HCT116 (cell line): ENCODE data around the gene DPM2.

Experiments
- CTCF ChIP-seq, 3 experiments: fragments of 200-600 bp in 1 of 3; sonication (generic) in 1 of 3; IDR thresholded peaks in 2 of 3; conservative IDR thresholded peaks in 1 of 3; 2 replicates each; pipeline ENCODE4 v1.5.1; 2012 to 2017; ENCODE audit warnings: low read depth in 2 of 3, low read length in 2 of 3, antibody characterized with exemption in 1 of 3, borderline replicate concordance in 1 of 3, control low read depth in 1 of 3, mild to moderate bottlenecking in 1 of 3, mixed read lengths in 1 of 3, mixed run types in 1 of 3, moderate library complexity in 1 of 3; ENCODE audit not compliant: insufficient read depth in 1 of 3
- EZH2 ChIP-seq: fragments of 200-600 bp; sonication (generic); IDR thresholded peaks from 2 replicates; pipeline ENCODE4 v1.6.1; 2017; ENCODE audit warnings: antibody characterized with exemption, mixed run types
- EZH2phosphoT487 ChIP-seq: fragments of 200-600 bp; IDR thresholded peaks from 2 replicates; pipeline ENCODE4 v1.6.1; 2018; ENCODE audit warnings: antibody characterized with exemption, borderline replicate concordance
- FOSL1 ChIP-seq: IDR thresholded peaks from 2 replicates; pipeline ENCODE4 v1.6.1; 2012; ENCODE audit warnings: low read depth
- POLR2A ChIP-seq: IDR thresholded peaks from 2 replicates; pipeline ENCODE4 v1.7.0; 2011; ENCODE audit warnings: borderline replicate concordance; ENCODE audit not compliant: insufficient read depth, insufficient read length; ENCODE audit errors: extremely low read depth
- POLR2AphosphoS5 ChIP-seq: IDR thresholded peaks from 2 replicates; pipeline ENCODE4 v1.6.1; 2011; ENCODE audit warnings: mild to moderate bottlenecking, low read depth, low read length, moderate library complexity
- YY1 ChIP-seq: IDR thresholded peaks from 2 replicates; pipeline ENCODE4 v1.6.1; 2011; ENCODE audit warnings: low read length, low read depth, moderate library complexity, mild to moderate bottlenecking; ENCODE audit not compliant: insufficient replicate concordance; ENCODE audit errors: extremely low read depth
- TF ChIP-seq, protein P1 (sequence below): IDR thresholded peaks from 2 replicates; pipeline ENCODE4 v1.6.1; 2012
- TF ChIP-seq, protein P2 (sequence below): IDR thresholded peaks from 2 replicates; pipeline ENCODE4 v1.6.1; 2012; ENCODE audit warnings: low read depth

- TF ChIP-seq POLR2AphosphoS5 (no peak), CTCF (IDR thresholded peaks at IDR 0.05 in 2 of 3, conservative IDR thresholded peaks at IDR 0.05 in 1 of 3; ENCODE audit: borderline replicate concordance in 1 of 3, insufficient read depth in 1 of 3, low read depth in 2 of 3, low read length in 2 of 3) (no peak), EZH2phosphoT487 (no peak), YY1 (no peak), EZH2 (no peak), FOSL1 (no peak), POLR2A (no peak)
- TF ChIP-seq, protein P1, sequence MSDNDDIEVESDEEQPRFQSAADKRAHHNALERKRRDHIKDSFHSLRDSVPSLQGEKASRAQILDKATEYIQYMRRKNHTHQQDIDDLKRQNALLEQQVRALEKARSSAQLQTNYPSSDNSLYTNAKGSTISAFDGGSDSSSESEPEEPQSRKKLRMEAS: no peak
- TF ChIP-seq, protein P2, sequence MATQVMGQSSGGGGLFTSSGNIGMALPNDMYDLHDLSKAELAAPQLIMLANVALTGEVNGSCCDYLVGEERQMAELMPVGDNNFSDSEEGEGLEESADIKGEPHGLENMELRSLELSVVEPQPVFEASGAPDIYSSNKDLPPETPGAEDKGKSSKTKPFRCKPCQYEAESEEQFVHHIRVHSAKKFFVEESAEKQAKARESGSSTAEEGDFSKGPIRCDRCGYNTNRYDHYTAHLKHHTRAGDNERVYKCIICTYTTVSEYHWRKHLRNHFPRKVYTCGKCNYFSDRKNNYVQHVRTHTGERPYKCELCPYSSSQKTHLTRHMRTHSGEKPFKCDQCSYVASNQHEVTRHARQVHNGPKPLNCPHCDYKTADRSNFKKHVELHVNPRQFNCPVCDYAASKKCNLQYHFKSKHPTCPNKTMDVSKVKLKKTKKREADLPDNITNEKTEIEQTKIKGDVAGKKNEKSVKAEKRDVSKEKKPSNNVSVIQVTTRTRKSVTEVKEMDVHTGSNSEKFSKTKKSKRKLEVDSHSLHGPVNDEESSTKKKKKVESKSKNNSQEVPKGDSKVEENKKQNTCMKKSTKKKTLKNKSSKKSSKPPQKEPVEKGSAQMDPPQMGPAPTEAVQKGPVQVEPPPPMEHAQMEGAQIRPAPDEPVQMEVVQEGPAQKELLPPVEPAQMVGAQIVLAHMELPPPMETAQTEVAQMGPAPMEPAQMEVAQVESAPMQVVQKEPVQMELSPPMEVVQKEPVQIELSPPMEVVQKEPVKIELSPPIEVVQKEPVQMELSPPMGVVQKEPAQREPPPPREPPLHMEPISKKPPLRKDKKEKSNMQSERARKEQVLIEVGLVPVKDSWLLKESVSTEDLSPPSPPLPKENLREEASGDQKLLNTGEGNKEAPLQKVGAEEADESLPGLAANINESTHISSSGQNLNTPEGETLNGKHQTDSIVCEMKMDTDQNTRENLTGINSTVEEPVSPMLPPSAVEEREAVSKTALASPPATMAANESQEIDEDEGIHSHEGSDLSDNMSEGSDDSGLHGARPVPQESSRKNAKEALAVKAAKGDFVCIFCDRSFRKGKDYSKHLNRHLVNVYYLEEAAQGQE: no peak
Observed at GRCh38 chr9:127908660-127908926, 29.1 kb downstream of the DPM2 start.
